Colonic mucosa (tissue), 4 donors: ENCODE measurements around the gene PLEKHG7. TPM values are rescaled to one million over a fixed set of nuclear protein-coding genes. Genes with fewer than 3 reads are reported as not detected.

Experiments
- DNase-seq: peaks from one replicate; pipeline ENCODE4 v3.0.0-alpha.2; 2020
- H3K27ac ChIP-seq: fragments of 200-600 bp; one replicate; pipeline ENCODE4 v1.8.0; 2021
- H3K27me3 ChIP-seq: fragments of 200-600 bp; one replicate; pipeline ENCODE4 v1.8.0; 2021
- H3K36me3 ChIP-seq: fragments of 200-600 bp; one replicate; pipeline ENCODE4 v1.8.0; 2021
- H3K4me1 ChIP-seq: fragments of 200-600 bp; one replicate; pipeline ENCODE4 v1.8.0; 2021; ENCODE audit warnings: mild to moderate bottlenecking
- H3K4me3 ChIP-seq: fragments of 200-600 bp; one replicate; pipeline ENCODE4 v1.8.0; 2021
- H3K9ac ChIP-seq, 2 donors: one replicate each; pipeline ENCODE4 v1.7.0; 2013; ENCODE audit warnings: control low read depth in 2 of 2, low read depth in 2 of 2, low read length in 2 of 2
- H3K9me3 ChIP-seq: fragments of 200-600 bp; one replicate; pipeline ENCODE4 v1.8.0; 2021
- CTCF ChIP-seq: fragments of 200-600 bp; IDR thresholded peaks from one replicate; pipeline ENCODE4 v1.8.0; 2022; ENCODE audit warnings: antibody characterized with exemption, mild to moderate bottlenecking
- intact Hi-C: fragments of 100-400 bp; cut with DNase I; formaldehyde crosslinking; loops from one replicate; pipeline ENCODE4 v1.14.1; 2022
- total RNA-seq, 2 donors: library from RNA; stranded (reverse); fragmentation: NEBNext Ultra II Directional in 1 of 2; extraction: Animal tissue kit (Norgen Biotek cat#: 25700) in 1 of 2; gene quantifications; one replicate each; pipeline ENCODE4 v1.2.1, GENCODE V29; 2021
- donor health status: healthy.
- donor health status: DM: no; HTN: no; CAD: no.
- donor health status: DM: no; HTN: no; CAD: no.

PLEKHG7 gene
- total RNA-seq, 2 donors from 2014 or later = 0.32 to 0.59 TPM

GRCh38 chr12:92810370-92810769 is 107.6 kb downstream of the PLEKHG7 start:
- Histone ChIP-seq H3K4me3 (no peak overlapping the region), H3K9ac (no peak overlapping the region), H3K36me3 (no peaks in the 10 kb centered on the region), H3K4me1 (no peaks in the 10 kb centered on the region), H3K9me3 (no peaks in the 10 kb centered on the region), H3K27me3 (no peaks in the 10 kb centered on the region), H3K27ac (no peak overlapping the region)
- no peak for TF ChIP-seq CTCF
- no peak for DNase-seq
- intact Hi-C loops = no loop called here

GRCh38 chr12:92814584-92814983 is 111.8 kb downstream of the PLEKHG7 start:
- intact Hi-C loops = no loop called here
- H3K27ac ChIP-seq = no peak overlapping the region
- H3K9me3 ChIP-seq = no peaks in the 10 kb centered on the region
- no peaks in the 10 kb centered on the region for H3K36me3 ChIP-seq
- H3K9ac ChIP-seq = no peak overlapping the region
- TF ChIP-seq CTCF = no peak
- H3K27me3 ChIP-seq = no peaks in the 10 kb centered on the region
- no peak overlapping the region for H3K4me3 ChIP-seq
- H3K4me1 ChIP-seq = no peaks in the 10 kb centered on the region
- no peak for DNase-seq

GRCh38 chr12:92821142-92821541 is 118.4 kb downstream of the PLEKHG7 start:
- no peak overlapping the region for H3K9ac ChIP-seq
- TF ChIP-seq CTCF = no peak

More at GRCh38 chr12:92821142-92821541, 118.4 kb downstream of the PLEKHG7 start:
- Histone ChIP-seq H3K9me3 (no peaks in the 10 kb centered on the region), H3K36me3 (no peaks in the 10 kb centered on the region), H3K27me3 (no peaks in the 10 kb centered on the region), H3K4me3 (no peak overlapping the region), H3K27ac (no peak overlapping the region), H3K4me1 (no peaks in the 10 kb centered on the region)
- no peak for DNase-seq
- intact Hi-C loops = no loop called here

Other genes starting within 250 kb of the PLEKHG7 start
- gene EEA1, start 226.3 kb downstream of the PLEKHG7 start, total RNA-seq = 10 to 100 TPM; 23.0 to 38.7 TPM